OCI-LY7 (cell line): ENCODE measurements around the gene BPTF.

Experiments used
- EZH2phosphoT487 ChIP-seq: fragments of 200-600 bp; sonication (generic); IDR thresholded peaks from 2 replicates; pipeline ENCODE4 v1.6.1; 2018; ENCODE audit warnings: low read depth, borderline replicate concordance, mild to moderate bottlenecking, mixed run types, antibody characterized with exemption, low read length, moderate library complexity, mixed read lengths
- TF ChIP-seq, protein P1 (sequence below): fragments of 200-600 bp; sonication (generic); conservative IDR thresholded peaks from 2 replicates; pipeline ENCODE4 v1.5.1; 2014; ENCODE audit warnings: mild to moderate bottlenecking, antibody characterized with exemption, low read length, moderate library complexity, mixed read lengths

- TF ChIP-seq, protein P1, sequence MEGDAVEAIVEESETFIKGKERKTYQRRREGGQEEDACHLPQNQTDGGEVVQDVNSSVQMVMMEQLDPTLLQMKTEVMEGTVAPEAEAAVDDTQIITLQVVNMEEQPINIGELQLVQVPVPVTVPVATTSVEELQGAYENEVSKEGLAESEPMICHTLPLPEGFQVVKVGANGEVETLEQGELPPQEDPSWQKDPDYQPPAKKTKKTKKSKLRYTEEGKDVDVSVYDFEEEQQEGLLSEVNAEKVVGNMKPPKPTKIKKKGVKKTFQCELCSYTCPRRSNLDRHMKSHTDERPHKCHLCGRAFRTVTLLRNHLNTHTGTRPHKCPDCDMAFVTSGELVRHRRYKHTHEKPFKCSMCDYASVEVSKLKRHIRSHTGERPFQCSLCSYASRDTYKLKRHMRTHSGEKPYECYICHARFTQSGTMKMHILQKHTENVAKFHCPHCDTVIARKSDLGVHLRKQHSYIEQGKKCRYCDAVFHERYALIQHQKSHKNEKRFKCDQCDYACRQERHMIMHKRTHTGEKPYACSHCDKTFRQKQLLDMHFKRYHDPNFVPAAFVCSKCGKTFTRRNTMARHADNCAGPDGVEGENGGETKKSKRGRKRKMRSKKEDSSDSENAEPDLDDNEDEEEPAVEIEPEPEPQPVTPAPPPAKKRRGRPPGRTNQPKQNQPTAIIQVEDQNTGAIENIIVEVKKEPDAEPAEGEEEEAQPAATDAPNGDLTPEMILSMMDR, result peak; percentile 79
- TF ChIP-seq EZH2phosphoT487, result no peak
These were observed 117.5 kb downstream of the BPTF start for GRCh38 chr17:67942810-67943209.
